CD4-positive, alpha-beta T cell treated with Interleukin-12 subunit alpha and Interleukin-12 subunit beta, for 1 hour (primary cell): ENCODE measurements around the gene BTBD1.
"Not testable (repeated sequence)": the region's sequence is repeated elsewhere in the genome, so short reads cannot be mapped to it uniquely, and the experiment has no call there.

Source experiments
- DNase-seq: peaks from one replicate; pipeline ENCODE4 v3.0.0-alpha.2; 2020

The BTBD1 gene

GRCh38 chr15:83092309-83092976, 25.4 kb upstream of the BTBD1 start:
- no peak for DNase-seq

GRCh38 chr15:83091965-83092308, 24.9 kb upstream of the BTBD1 start:
- DNase-seq = not testable (repeated sequence)

- DNase-seq = no peak
These were observed 23.4 kb upstream of the BTBD1 start for GRCh38 chr15:83090465-83090864.

GRCh38 chr15:83088876-83089275, 21.8 kb upstream of the BTBD1 start:
- no peak for DNase-seq

- DNase-seq = no peak
These were observed 20.5 kb upstream of the BTBD1 start for GRCh38 chr15:83087576-83087975.

- DNase-seq = not testable (repeated sequence)
These were observed 19.0 kb upstream of the BTBD1 start for GRCh38 chr15:83085864-83086552.

- DNase-seq = not testable (repeated sequence)
These were observed 18.4 kb upstream of the BTBD1 start for GRCh38 chr15:83085461-83085860.

- DNase-seq = no peak
These were observed 15.8 kb upstream of the BTBD1 start for GRCh38 chr15:83082730-83083386.

- no peak for DNase-seq
These were observed 14.4 kb upstream of the BTBD1 start for GRCh38 chr15:83081256-83082014.

GRCh38 chr15:83078712-83079111, 11.7 kb upstream of the BTBD1 start:
- DNase-seq = no peak

- DNase-seq = no peak
These were observed 10.6 kb upstream of the BTBD1 start for GRCh38 chr15:83077491-83078230.

- peak; percentile 73 for DNase-seq
These were observed 2.2 kb upstream of the BTBD1 start for GRCh38 chr15:83069211-83069642.

- DNase-seq = no peak
These were observed 1.0 kb upstream of the BTBD1 start for GRCh38 chr15:83068054-83068453.

GRCh38 chr15:83067638-83067962, 548 bp upstream of the BTBD1 start:
- no peak for DNase-seq

GRCh38 chr15:83066034-83066733, 868 bp downstream of the BTBD1 start:
- no peak for DNase-seq

GRCh38 chr15:83065431-83065830, 1.6 kb downstream of the BTBD1 start:
- DNase-seq = no peak

GRCh38 chr15:83064859-83065258, 2.2 kb downstream of the BTBD1 start:
- DNase-seq = no peak

- no peak for DNase-seq
These were observed 3.5 kb downstream of the BTBD1 start for GRCh38 chr15:83063551-83063950.

- DNase-seq = no peak
These were observed 4.3 kb downstream of the BTBD1 start for GRCh38 chr15:83062768-83063180.

GRCh38 chr15:83061680-83062079, 5.4 kb downstream of the BTBD1 start:
- DNase-seq = no peak

- DNase-seq = no peak
These were observed 9.2 kb downstream of the BTBD1 start for GRCh38 chr15:83057696-83058376.

- DNase-seq = no peak
These were observed 10.1 kb downstream of the BTBD1 start for GRCh38 chr15:83057002-83057401.
